GM23248 (cell line): Measurements from ENCODE around the gene RASGRF1.
"Not testable (repeated sequence)": the region's sequence is repeated elsewhere in the genome, so short reads cannot be mapped to it uniquely, and the experiment has no call there.

Source experiments
- EZH2 ChIP-seq: fragments of 200-600 bp; sonication (generic); IDR thresholded peaks from 2 replicates; pipeline ENCODE4 v1.6.1; 2018; ENCODE audit warnings: antibody characterized with exemption, mild to moderate bottlenecking; ENCODE audit not compliant: insufficient read depth, poor library complexity, severe bottlenecking
- EZH2phosphoT487 ChIP-seq: fragments of 200-600 bp; sonication (generic); IDR thresholded peaks from 2 replicates; pipeline ENCODE4 v1.6.1; 2018; ENCODE audit warnings: antibody characterized with exemption, moderate library complexity, mild to moderate bottlenecking, low read depth; ENCODE audit not compliant: insufficient read depth

DNA sequence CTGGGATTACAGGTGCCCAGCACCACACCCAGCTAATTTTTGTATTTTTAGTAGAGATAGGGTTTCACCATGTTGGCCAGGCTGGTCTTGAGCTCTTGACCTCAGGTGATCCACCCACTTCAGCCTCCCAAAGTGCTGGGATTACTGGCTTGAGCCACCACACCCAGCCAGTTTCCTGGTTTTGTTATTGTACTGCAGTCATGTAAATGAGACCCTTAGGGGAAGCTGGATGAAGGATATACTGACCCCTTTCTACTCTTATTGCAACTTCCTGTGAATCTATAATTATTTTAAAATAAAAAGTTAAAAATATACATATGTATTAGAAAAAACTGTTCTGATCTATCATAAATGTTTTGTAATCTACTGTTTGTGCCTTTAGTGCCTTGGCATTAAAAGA lies 20.8 kb upstream of the RASGRF1 start:
- not testable (repeated sequence) for TF ChIP-seq EZH2, EZH2phosphoT487
